Esophagus mucosa (tissue), 1 donor: ENCODE data around the gene RAB33B. TPM values are rescaled to one million over a fixed set of nuclear protein-coding genes. Genes with fewer than 3 reads are reported as not detected.
"Not testable (repeated sequence)": the region's sequence is repeated elsewhere in the genome, so short reads cannot be mapped to it uniquely, and the experiment has no call there.

Experiments used
- ATAC-seq: fragments of 200-7000 bp; cut with Tn5 transposase; one replicate; pipeline ENCODE4 v1.9.1; 2020
- total RNA-seq: library from RNA; stranded (reverse); gene quantifications from one replicate; pipeline ENCODE4 v1.2.4, GENCODE V29; 2023
- donor health status: DM: yes; HTN: yes; CAD: no.

RAB33B gene
- total RNA-seq, 1 donor from 2014 or later: 4.0 TPM

GRCh38 chr4:139465922-139466321 is 12.0 kb downstream of the RAB33B start:
- no peak for ATAC-seq

DNA sequence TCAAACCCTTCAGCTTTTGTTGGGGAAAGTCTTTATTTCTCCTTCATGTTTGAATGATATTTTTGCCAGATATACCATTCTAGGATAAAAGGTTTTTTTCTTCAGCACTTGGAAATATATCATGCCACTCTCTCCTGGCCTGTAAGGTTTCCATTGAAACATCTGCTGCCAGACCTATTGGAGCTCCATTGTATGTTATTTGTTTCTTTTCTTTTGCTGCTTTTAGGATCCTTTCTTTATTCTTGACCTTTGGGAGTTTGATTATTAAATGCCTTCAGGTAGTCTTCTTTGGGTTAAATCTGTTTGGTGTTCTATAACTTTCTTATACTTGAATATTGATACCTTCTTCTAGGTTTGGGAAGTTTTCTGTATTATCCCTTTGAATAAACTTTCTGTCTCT is 14.8 kb downstream of the RAB33B start:
- not testable (repeated sequence) for ATAC-seq

DNA sequence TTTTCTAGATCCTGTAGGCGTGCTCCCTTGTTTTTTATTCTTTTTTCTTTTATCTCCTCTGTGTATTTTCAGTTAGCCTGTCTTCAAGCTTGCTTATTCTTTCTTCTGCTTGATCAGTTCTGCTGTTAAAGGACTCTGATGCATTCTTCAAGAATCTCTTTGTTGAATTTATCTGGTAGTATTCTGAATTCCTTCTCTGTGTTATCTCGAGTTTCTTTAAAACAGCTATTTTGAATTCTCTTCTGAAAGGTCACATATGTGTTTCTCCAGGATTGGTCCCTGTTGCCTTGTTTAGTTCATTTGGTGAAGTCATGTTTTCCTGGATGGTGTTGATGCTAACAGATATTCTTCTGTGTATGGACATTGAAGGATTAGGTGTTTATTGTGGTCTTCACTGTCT is 15.3 kb downstream of the RAB33B start:
- ATAC-seq: no peak

DNA sequence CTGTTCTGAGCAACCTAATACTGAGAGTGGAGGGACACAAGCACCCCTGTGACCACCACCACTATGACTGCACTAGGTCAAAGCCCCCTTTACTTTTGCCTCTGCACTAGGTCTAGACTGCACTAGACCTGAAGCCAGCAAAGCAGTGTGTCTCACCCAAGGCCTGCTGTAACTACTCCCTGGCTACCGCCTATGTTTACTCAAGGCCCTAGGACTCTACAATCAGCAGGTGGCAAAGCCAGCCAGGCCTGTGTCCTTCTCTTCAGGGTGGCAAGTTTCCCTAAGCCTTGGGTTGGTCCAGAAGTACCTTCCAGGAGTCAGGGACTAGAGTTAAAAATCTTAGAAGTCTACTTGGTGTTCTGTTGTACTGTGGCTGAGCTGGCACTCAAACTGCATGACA is 15.9 kb downstream of the RAB33B start:
- ATAC-seq: peak; percentile 44

DNA sequence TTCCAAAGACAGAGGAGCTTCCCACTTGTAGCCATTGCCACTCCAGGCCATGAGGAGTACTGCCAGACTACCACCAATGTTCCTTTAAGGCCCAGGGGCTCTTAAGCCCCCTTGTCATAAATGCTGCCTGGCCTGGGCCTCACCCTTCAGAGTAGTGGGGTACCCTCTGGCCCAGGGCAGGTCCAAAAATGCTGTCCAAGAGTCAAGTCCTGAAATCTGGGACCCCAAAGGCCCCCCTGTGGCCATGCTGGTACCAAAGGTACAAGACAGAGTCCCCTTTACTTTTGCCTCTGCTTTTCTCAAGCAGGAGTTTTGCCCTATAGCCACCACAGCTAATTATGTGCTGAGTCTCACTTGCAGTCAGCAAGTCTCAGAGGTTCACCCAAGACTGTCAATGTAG is 16.4 kb downstream of the RAB33B start:
- no peak for ATAC-seq

GRCh38 chr4:139470997-139471665 is 17.2 kb downstream of the RAB33B start:
- no peak for ATAC-seq

DNA sequence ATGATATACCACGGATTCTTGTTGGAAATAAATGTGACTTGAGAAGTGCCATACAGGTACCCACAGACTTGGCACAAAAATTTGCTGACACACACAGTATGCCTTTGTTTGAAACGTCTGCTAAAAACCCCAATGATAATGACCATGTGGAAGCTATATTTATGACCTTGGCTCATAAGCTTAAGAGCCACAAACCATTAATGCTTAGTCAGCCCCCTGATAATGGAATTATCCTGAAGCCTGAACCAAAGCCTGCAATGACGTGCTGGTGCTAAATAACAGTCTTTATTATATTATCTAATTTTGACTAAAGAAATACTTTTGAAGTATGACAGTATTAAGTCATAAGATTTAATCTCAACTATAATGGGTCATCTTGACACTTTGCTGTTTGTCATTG is 18.9 kb downstream of the RAB33B start:
- no peak for ATAC-seq

- no peak for ATAC-seq
These were observed 22.4 kb downstream of the RAB33B start for GRCh38 chr4:139476363-139476762.

- ATAC-seq: no peak
These were observed 27.5 kb downstream of the RAB33B start for GRCh38 chr4:139481465-139481864.

DNA sequence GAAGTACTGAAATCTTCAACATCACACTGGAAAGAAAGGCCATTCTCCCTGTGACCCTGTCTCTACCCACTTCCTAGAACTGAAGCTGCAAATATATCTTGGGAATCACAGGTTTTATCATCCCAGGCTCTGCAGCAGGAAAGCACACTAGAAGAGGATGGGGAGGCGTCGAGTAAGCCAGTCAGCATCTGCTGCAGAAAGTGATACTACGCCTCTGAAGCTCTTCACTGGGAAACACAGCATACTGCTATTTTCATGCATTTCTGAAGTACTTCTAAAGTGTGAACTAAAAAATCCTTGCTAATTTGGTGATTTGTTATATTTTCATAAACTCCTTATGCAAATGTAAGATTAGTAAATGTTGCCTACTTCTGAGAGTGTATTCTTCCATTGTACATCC is 29.1 kb downstream of the RAB33B start:
- ATAC-seq: no peak

- ATAC-seq: no peak
These were observed 30.9 kb downstream of the RAB33B start for GRCh38 chr4:139484783-139485311.

- no peak for ATAC-seq
These were observed 34.5 kb downstream of the RAB33B start for GRCh38 chr4:139488442-139488841.

DNA sequence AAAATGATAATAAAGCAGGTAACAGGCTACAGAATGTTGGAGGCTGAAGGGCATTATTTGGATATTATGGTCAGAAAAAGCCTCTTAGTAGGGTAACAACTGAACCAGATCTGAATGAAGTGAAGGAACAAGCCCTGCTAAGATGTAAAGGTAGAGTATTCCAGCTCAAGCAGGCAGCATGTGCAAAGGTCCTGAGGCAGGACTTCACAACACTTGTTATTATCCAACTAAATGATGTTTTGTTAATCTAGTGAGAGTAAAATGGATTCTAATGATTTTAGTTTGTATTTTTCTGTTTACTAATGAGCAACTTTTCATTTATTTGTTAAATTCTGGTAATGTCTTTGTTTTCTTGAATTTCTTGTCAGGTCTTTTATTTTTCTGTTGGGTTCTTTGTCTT is 35.7 kb downstream of the RAB33B start:
- no peak for ATAC-seq

GRCh38 chr4:139492429-139492828 is 38.5 kb downstream of the RAB33B start:
- ATAC-seq: no peak

GRCh38 chr4:139493176-139493575 is 39.3 kb downstream of the RAB33B start:
- ATAC-seq: no peak

GRCh38 chr4:139499186-139499585 is 45.3 kb downstream of the RAB33B start:
- ATAC-seq: no peak

GRCh38 chr4:139501117-139501516 is 47.2 kb downstream of the RAB33B start:
- ATAC-seq: no peak

DNA sequence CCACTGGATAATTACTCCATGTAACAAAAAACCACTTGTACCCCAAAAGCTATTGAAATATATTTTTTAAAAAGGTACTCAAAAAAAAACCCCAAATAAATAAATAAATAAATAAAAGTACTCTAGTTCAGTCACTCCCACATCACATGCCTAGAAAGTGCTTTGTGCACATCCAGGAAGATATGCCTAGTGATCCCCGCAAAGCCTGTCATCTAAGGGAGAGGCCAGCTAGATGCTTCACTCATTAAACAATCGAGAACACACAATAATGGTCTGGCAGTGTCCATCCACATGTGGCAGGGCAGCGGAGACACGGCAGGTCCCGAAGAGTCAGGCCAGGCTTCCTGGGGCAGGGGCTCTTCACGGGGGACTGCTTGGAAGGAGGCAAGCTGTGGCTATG is 47.6 kb downstream of the RAB33B start:
- no peak for ATAC-seq

DNA sequence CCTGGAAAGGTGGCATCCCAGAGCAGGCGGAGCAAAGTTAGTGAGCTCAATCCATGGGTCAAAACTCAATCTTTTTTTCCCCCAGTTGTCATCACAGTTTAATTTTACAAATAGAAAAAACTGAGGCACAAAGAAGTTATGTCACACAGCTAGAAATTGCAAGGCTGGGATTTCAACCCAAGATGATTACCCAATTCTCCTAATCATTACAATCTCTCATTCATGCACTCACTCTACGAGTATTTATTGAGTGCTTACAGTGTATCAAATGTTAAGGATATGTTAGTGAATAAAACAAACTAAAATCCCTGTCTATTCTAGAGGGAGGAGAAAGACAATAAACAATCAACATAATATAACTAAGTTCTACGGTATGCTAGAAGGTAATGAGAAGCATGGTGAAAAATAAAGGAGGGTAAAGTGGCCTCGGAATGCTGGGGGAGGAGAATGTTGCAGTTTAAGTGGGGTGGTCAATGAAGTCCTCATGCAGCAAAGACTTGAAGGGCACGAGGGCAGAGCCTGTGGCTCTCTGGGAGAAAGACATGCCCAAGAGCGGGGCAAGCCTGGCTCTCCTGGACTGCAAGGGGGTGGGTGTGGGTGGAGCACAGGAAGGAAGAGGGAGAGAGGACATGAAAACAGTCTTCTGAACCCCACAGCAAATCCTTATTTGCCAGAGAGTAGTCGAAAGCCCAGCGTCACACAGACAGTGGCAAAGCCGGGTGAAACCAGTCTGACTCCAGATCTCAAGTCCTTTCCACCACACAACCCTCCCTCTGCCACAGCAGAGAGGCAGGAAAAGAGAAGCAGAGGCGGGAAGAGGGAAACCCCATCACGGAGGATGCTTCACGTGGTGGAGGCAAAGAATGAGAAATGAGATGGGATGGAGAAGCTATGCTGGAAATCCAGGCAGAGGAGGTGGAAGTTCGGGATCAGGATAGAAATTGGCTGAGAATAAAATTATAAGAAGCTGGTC is 48.3 kb downstream of the RAB33B start:
- ATAC-seq: no peak

DNA sequence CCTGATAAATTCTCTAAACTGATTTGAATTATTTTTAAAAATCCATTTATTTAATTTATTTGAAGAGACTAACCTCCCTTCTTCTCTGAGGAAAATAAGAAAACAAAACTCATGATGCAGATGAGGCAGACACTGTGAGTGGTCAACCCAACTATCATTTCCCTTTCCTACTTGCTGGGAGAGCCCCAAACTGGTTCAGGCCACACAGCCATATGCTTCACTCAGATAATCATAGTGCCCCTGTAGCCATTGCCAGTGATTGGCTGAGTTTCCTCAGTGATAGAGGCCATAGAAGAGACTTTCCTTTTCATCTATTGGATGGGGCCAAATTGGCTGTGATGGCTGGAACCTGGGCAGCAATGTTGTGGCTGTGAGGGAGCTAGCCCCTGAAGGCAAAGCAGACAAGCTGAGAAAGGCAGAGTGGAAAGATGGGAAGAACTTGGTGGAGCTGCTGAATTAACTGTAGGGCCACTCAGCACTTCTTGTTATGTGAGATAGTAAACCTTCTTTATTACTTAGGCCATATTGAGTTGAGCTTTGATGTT is 49.8 kb downstream of the RAB33B start:
- ATAC-seq: no peak

- no peak for ATAC-seq
These were observed 52.9 kb downstream of the RAB33B start for GRCh38 chr4:139506774-139507173.

- ATAC-seq: no peak
These were observed 54.8 kb downstream of the RAB33B start for GRCh38 chr4:139508581-139509237.
